ENCODE results near the gene COX7A2.

- TF ChIP-seq CTCF (conservative IDR thresholded peaks at IDR 0.05; ENCODE audit: low read depth, low read length) (no peak), EZH2 (IDR thresholded peaks at IDR 0.05; ENCODE audit: borderline replicate concordance, low read depth, low read length, poor library complexity, severe bottlenecking) (no peak)
Measured at GRCh38 chr6:75257343-75258087, 13.9 kb upstream of the COX7A2 start.

Data from A673 (cell line).